Measurements from ENCODE around the gene PHF5A. TPM values are rescaled to one million over a fixed set of nuclear protein-coding genes. Genes with fewer than 3 reads are reported as not detected.

Gene PHF5A
- total RNA-seq, 1 experiment from 2014 or later: 43.2 TPM

GRCh38 chr22:41482319-41482935, 13.9 kb upstream of the PHF5A start:
- Histone ChIP-seq H4K20me1 (ENCODE audit: insufficient read depth, low read depth, low read length) (no peaks in the 10 kb centered on the region; the same call in 1 of the 2 replicates), H3K27ac (ENCODE audit: low read length) (peak overlapping the region; percentile 97), H3K9ac (ENCODE audit: low read length) (peak overlapping the region; percentile 66), H2AFZ (ENCODE audit: low read length) (no peak overlapping the region), H3K27me3 (ENCODE audit: low read length) (no peaks in the 10 kb centered on the region), H3K36me3 (ENCODE audit: insufficient read depth, low read length) (no peaks in the 10 kb centered on the region), H3K4me3 (ENCODE audit: low read length) (peak overlapping the region; percentile 57; the same call in 1 of the 2 replicates), H3K9me3 (ENCODE audit: low read length) (no peaks in the 10 kb centered on the region), H3K4me2 (ENCODE audit: low read depth, low read length, poor library complexity, severe bottlenecking) (peak overlapping the region; percentile 83), H3K4me1 (ENCODE audit: low read length) (peaks cover 96% of the 10 kb centered on the region), H3K9me2 (replicated peaks; ENCODE audit: insufficient read depth, low read length) (no peaks in the 10 kb centered on the region), H3K79me2 (ENCODE audit: low read length) (peaks cover 74% of the 10 kb centered on the region)
- DNase-seq: peak; percentile 70

- Histone ChIP-seq H3K4me2 (ENCODE audit: low read depth, low read length, poor library complexity, severe bottlenecking) (peak overlapping the region; percentile 83), H3K36me3 (ENCODE audit: insufficient read depth, low read length) (no peaks in the 10 kb centered on the region), H3K4me3 (ENCODE audit: low read length) (peak overlapping the region; percentile 57; the same call in 1 of the 2 replicates), H3K27me3 (ENCODE audit: low read length) (no peaks in the 10 kb centered on the region), H3K4me1 (ENCODE audit: low read length) (peaks cover 92% of the 10 kb centered on the region), H2AFZ (ENCODE audit: low read length) (no peak overlapping the region), H3K79me2 (ENCODE audit: low read length) (peaks cover 69% of the 10 kb centered on the region), H4K20me1 (ENCODE audit: insufficient read depth, low read depth, low read length) (no peaks in the 10 kb centered on the region; the same call in 1 of the 2 replicates), H3K27ac (ENCODE audit: low read length) (peak overlapping the region; percentile 97), H3K9me3 (ENCODE audit: low read length) (no peaks in the 10 kb centered on the region), H3K9me2 (replicated peaks; ENCODE audit: insufficient read depth, low read length) (no peaks in the 10 kb centered on the region), H3K9ac (ENCODE audit: low read length) (peak overlapping the region; percentile 66)
- no peak for DNase-seq
Measured at GRCh38 chr22:41481925-41482318, 13.4 kb upstream of the PHF5A start.

- peak overlapping the region; percentile 66 for H3K9ac ChIP-seq (ENCODE audit: low read length)
- peak overlapping the region; percentile 57; the same call in 1 of the 2 replicates for H3K4me3 ChIP-seq (ENCODE audit: low read length)
- no peak for DNase-seq
Measured at GRCh38 chr22:41481131-41481830, 12.8 kb upstream of the PHF5A start.

GRCh38 chr22:41480397-41480735, 11.9 kb upstream of the PHF5A start:
- Histone ChIP-seq H3K36me3 (ENCODE audit: insufficient read depth, low read length) (no peaks in the 10 kb centered on the region), H3K27ac (ENCODE audit: low read length) (peak overlapping the region; percentile 97), H3K79me2 (ENCODE audit: low read length) (peaks cover 74% of the 10 kb centered on the region), H3K27me3 (ENCODE audit: low read length) (no peaks in the 10 kb centered on the region), H3K9me2 (replicated peaks; ENCODE audit: insufficient read depth, low read length) (no peaks in the 10 kb centered on the region), H3K4me1 (ENCODE audit: low read length) (peaks cover 88% of the 10 kb centered on the region), H2AFZ (ENCODE audit: low read length) (no peak overlapping the region), H3K9ac (ENCODE audit: low read length) (peak overlapping the region; percentile 66), H3K4me2 (ENCODE audit: low read depth, low read length, poor library complexity, severe bottlenecking) (peak overlapping the region; percentile 83), H3K4me3 (ENCODE audit: low read length) (peak overlapping the region; percentile 57), H3K9me3 (ENCODE audit: low read length) (no peaks in the 10 kb centered on the region), H4K20me1 (ENCODE audit: insufficient read depth, low read depth, low read length) (no peaks in the 10 kb centered on the region; the same call in 1 of the 2 replicates)
- DNase-seq: no peak

More at GRCh38 chr22:41481131-41481830, 12.8 kb upstream of the PHF5A start:
- Histone ChIP-seq H3K4me2 (ENCODE audit: low read depth, low read length, poor library complexity, severe bottlenecking) (peak overlapping the region; percentile 83), H3K36me3 (ENCODE audit: insufficient read depth, low read length) (no peaks in the 10 kb centered on the region), H4K20me1 (ENCODE audit: insufficient read depth, low read depth, low read length) (no peaks in the 10 kb centered on the region; the same call in 1 of the 2 replicates), H2AFZ (ENCODE audit: low read length) (no peak overlapping the region), H3K9me3 (ENCODE audit: low read length) (no peaks in the 10 kb centered on the region), H3K27ac (ENCODE audit: low read length) (peak overlapping the region; percentile 97), H3K9me2 (replicated peaks; ENCODE audit: insufficient read depth, low read length) (no peaks in the 10 kb centered on the region), H3K27me3 (ENCODE audit: low read length) (no peaks in the 10 kb centered on the region), H3K79me2 (ENCODE audit: low read length) (peaks cover 69% of the 10 kb centered on the region), H3K4me1 (ENCODE audit: low read length) (peaks cover 87% of the 10 kb centered on the region)

GRCh38 chr22:41479671-41480396, 11.3 kb upstream of the PHF5A start:
- Histone ChIP-seq H2AFZ (ENCODE audit: low read length) (no peak overlapping the region), H3K27me3 (ENCODE audit: low read length) (no peaks in the 10 kb centered on the region), H3K4me1 (ENCODE audit: low read length) (peaks cover 88% of the 10 kb centered on the region), H3K9me2 (replicated peaks; ENCODE audit: insufficient read depth, low read length) (no peaks in the 10 kb centered on the region), H3K4me2 (ENCODE audit: low read depth, low read length, poor library complexity, severe bottlenecking) (peak overlapping the region; percentile 83), H3K9me3 (ENCODE audit: low read length) (no peaks in the 10 kb centered on the region), H3K36me3 (ENCODE audit: insufficient read depth, low read length) (no peaks in the 10 kb centered on the region), H3K9ac (ENCODE audit: low read length) (peak overlapping the region; percentile 66), H4K20me1 (ENCODE audit: insufficient read depth, low read depth, low read length) (no peaks in the 10 kb centered on the region; the same call in 1 of the 2 replicates), H3K27ac (ENCODE audit: low read length) (peak overlapping the region; percentile 97), H3K4me3 (ENCODE audit: low read length) (peak overlapping the region; percentile 57), H3K79me2 (ENCODE audit: low read length) (peaks cover 75% of the 10 kb centered on the region)
- DNase-seq: peak; percentile 70

- peaks cover 71% of the 10 kb centered on the region for H3K79me2 ChIP-seq (ENCODE audit: low read length)
- no peaks in the 10 kb centered on the region; the same call in 1 of the 2 replicates for H4K20me1 ChIP-seq (ENCODE audit: insufficient read depth, low read depth, low read length)
- no peaks in the 10 kb centered on the region for H3K9me2 ChIP-seq (replicated peaks; ENCODE audit: insufficient read depth, low read length)
- no peaks in the 10 kb centered on the region for H3K36me3 ChIP-seq (ENCODE audit: insufficient read depth, low read length)
- peak overlapping the region; percentile 57 for H3K4me3 ChIP-seq (ENCODE audit: low read length)
- H3K9ac ChIP-seq (ENCODE audit: low read length): peak overlapping the region; percentile 66
- peak overlapping the region; percentile 83 for H3K4me2 ChIP-seq (ENCODE audit: low read depth, low read length, poor library complexity, severe bottlenecking)
- H3K4me1 ChIP-seq (ENCODE audit: low read length): peaks cover 85% of the 10 kb centered on the region
- H3K9me3 ChIP-seq (ENCODE audit: low read length): no peaks in the 10 kb centered on the region
- H3K27ac ChIP-seq (ENCODE audit: low read length): peak overlapping the region; percentile 97
- H3K27me3 ChIP-seq (ENCODE audit: low read length): no peaks in the 10 kb centered on the region
- H2AFZ ChIP-seq (ENCODE audit: low read length): no peak overlapping the region
- DNase-seq: peak; percentile 79
Measured at GRCh38 chr22:41478891-41479521, 10.5 kb upstream of the PHF5A start.

- H2AFZ ChIP-seq (ENCODE audit: low read length): no peak overlapping the region
- peak overlapping the region; percentile 97 for H3K27ac ChIP-seq (ENCODE audit: low read length)
- peaks cover 71% of the 10 kb centered on the region for H3K79me2 ChIP-seq (ENCODE audit: low read length)
- H4K20me1 ChIP-seq (ENCODE audit: insufficient read depth, low read depth, low read length): no peaks in the 10 kb centered on the region; the same call in 1 of the 2 replicates
- H3K36me3 ChIP-seq (ENCODE audit: insufficient read depth, low read length): no peaks in the 10 kb centered on the region
- no peaks in the 10 kb centered on the region for H3K9me2 ChIP-seq (replicated peaks; ENCODE audit: insufficient read depth, low read length)
- no peaks in the 10 kb centered on the region for H3K27me3 ChIP-seq (ENCODE audit: low read length)
- peak overlapping the region; percentile 66 for H3K9ac ChIP-seq (ENCODE audit: low read length)
- no peaks in the 10 kb centered on the region for H3K9me3 ChIP-seq (ENCODE audit: low read length)
- H3K4me1 ChIP-seq (ENCODE audit: low read length): peaks cover 85% of the 10 kb centered on the region
- peak overlapping the region; percentile 83 for H3K4me2 ChIP-seq (ENCODE audit: low read depth, low read length, poor library complexity, severe bottlenecking)
- H3K4me3 ChIP-seq (ENCODE audit: low read length): peak overlapping the region; percentile 57; the same call in 1 of the 2 replicates
- DNase-seq: peak; percentile 97
Measured at GRCh38 chr22:41478473-41478872, 10.0 kb upstream of the PHF5A start.

All from Karpas-422 (cell line).